Tibial artery (tissue), 4 donors: ENCODE data around the gene CDC42EP2.

Experiments used
- DNase-seq, 2 donors: peaks; one replicate each; pipeline ENCODE4 v3.0.0-alpha.2; 2019
- H3K27ac ChIP-seq, 2 donors: fragments of 200-600 bp; sonication (generic) in 1 of 2; 1 replicate in 1 of 2; 2 replicates in 1 of 2; pipeline ENCODE4 v1.5.1; 2018 to 2019; ENCODE audit warnings: mild to moderate bottlenecking in 1 of 2
- H3K27me3 ChIP-seq, 2 donors: fragments of 200-600 bp; sonication (generic) in 1 of 2; one replicate each; pipeline versions ENCODE4 v1.5.1 to v1.6.0; 2016 to 2019
- H3K36me3 ChIP-seq, 3 donors: fragments of 200-600 bp; sonication (generic) in 2 of 3; one replicate each; pipeline ENCODE4 v1.5.1; 2016 to 2019; ENCODE audit warnings: mild to moderate bottlenecking in 2 of 3
- H3K4me1 ChIP-seq, 4 donors: fragments of 200-600 bp; sonication (generic) in 2 of 4; 1 replicate in 3 of 4; 2 replicates in 1 of 4; pipeline ENCODE4 v1.5.1; 2016 to 2019
- H3K4me3 ChIP-seq, 2 donors: fragments of 200-600 bp; sonication (generic) in 1 of 2; 1 replicate in 1 of 2; 2 replicates in 1 of 2; pipeline ENCODE4 v1.5.1; 2018 to 2019; ENCODE audit warnings: mild to moderate bottlenecking in 2 of 2
- H3K9me3 ChIP-seq, 3 donors: fragments of 200-600 bp; sonication (generic) in 1 of 3; one replicate each; pipeline ENCODE4 v1.5.1; 2016 to 2019
- CTCF ChIP-seq, 2 experiments: fragments of 200-600 bp in 1 of 2; fragments of 450-650 bp in 1 of 2; IDR thresholded peaks; one replicate each; pipeline ENCODE4 v1.5.1; 2017 to 2019; ENCODE audit warnings: antibody characterized with exemption in 2 of 2, mild to moderate bottlenecking in 1 of 2, moderate library complexity in 1 of 2
- intact Hi-C: fragments of 100-400 bp; cut with DNase I; formaldehyde crosslinking; loops from one replicate; pipeline ENCODE4 v1.15.0; 2023; ENCODE audit warnings: low total_unique reads

CDC42EP2 gene

GRCh38 chr11:65354265-65355012, 39.8 kb downstream of the CDC42EP2 start, which contains the start of gene TIGD3:
Gene TIGD3 (plus strand): TSS chr11:65354751. CDS start chr11:65355809, 1,058 bp downstream.
- intact Hi-C loops = no loop called here
- H3K27ac ChIP-seq = peak within 1 kb of the TSS; percentile 28 to 59
- DNase-seq = peak; percentile 97 to 99

GRCh38 chr11:65355013-65355775, 40.5 kb downstream of the CDC42EP2 start:
- Histone ChIP-seq H3K27me3 (peaks cover 0 to 14% of the 10 kb centered on the region in 2 donors), H3K4me3 (peak overlapping the region; percentile 64 to 69), H3K9me3 (no peaks in the 10 kb centered on the region), H3K4me1 (peaks cover 0 to 27% (median 21%) of the 10 kb centered on the region in 4 donors), H3K27ac (peak overlapping the region in 1 of 2 donors; percentile 59), H3K36me3 (peaks cover 18 to 25% (median 21%) of the 10 kb centered on the region in 3 donors)
- TF ChIP-seq CTCF (IDR thresholded peaks at IDR 0.05) = no peak
- intact Hi-C loops = no loop called here
- DNase-seq = no peak

More at GRCh38 chr11:65354265-65355012, 39.8 kb downstream of the CDC42EP2 start, which contains the start of gene TIGD3:
- peak in 1 of 2 experiments; percentile 9 for TF ChIP-seq CTCF (IDR thresholded peaks at IDR 0.05)
- Histone ChIP-seq H3K9me3 (no peaks in the 10 kb centered on the region), H3K36me3 (peaks cover 26 to 33% (median 26%) of the 10 kb centered on the region in 3 donors), H3K4me1 (peaks cover 0 to 27% (median 21%) of the 10 kb centered on the region in 4 donors), H3K27me3 (peaks cover 0 to 14% of the 10 kb centered on the region in 2 donors), H3K4me3 (peak within 1 kb of the TSS; percentile 64 to 69)

- peaks cover 0 to 14% of the 10 kb centered on the region in 2 donors for H3K27me3 ChIP-seq
- TF ChIP-seq CTCF (IDR thresholded peaks at IDR 0.05) = no peak
- H3K4me3 ChIP-seq = peak overlapping the region; percentile 64 to 69
- peaks cover 11 to 18% (median 17%) of the 10 kb centered on the region in 3 donors for H3K36me3 ChIP-seq
- intact Hi-C loops = no loop called here
- H3K27ac ChIP-seq = no peak overlapping the region
- DNase-seq = peak in 1 of 2 donors; percentile 74
- H3K9me3 ChIP-seq = no peaks in the 10 kb centered on the region
- H3K4me1 ChIP-seq = peaks cover 0 to 27% (median 21%) of the 10 kb centered on the region in 4 donors
These were observed 41.2 kb downstream of the CDC42EP2 start for GRCh38 chr11:65355776-65356393.

- H3K4me3 ChIP-seq = no peak overlapping the region
- intact Hi-C loops = no loop called here
- TF ChIP-seq CTCF (IDR thresholded peaks at IDR 0.05) = no peak
- no peaks in the 10 kb centered on the region for H3K9me3 ChIP-seq
- peaks cover 6 to 12% (median 12%) of the 10 kb centered on the region in 3 donors for H3K36me3 ChIP-seq
- DNase-seq = no peak
- peaks cover 0 to 14% of the 10 kb centered on the region in 2 donors for H3K27me3 ChIP-seq
- H3K4me1 ChIP-seq = peaks cover 0 to 27% (median 21%) of the 10 kb centered on the region in 4 donors
- no peak overlapping the region for H3K27ac ChIP-seq
These were observed 41.8 kb downstream of the CDC42EP2 start for GRCh38 chr11:65356394-65356972.

DNA sequence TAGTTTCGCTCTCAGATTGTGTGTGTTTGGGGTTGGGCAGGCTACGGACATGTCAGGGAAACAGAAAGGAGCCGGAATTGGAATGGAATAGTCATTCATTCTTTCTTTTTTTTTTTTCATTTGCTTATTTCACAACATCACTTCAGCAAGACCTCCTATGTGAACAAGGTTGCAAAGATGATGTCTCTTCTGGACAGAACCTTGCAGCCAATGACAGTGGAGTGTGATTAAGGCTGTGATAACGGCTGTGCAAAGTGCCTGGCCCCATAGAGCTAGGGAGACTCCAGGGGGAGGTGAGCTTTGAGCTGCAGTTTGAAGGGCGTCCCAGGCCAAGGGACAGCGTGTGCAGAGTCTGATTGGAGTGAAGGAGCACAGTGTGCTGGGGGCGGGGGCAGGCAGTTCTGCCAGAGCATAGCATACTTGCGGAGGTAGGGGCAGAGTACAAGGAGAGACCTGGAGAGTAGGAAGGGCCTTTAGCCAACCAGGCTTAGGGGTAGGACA, 43.2 kb downstream of the CDC42EP2 start:
- intact Hi-C loops = no loop called here
- Histone ChIP-seq H3K27ac (no peak overlapping the region), H3K27me3 (peaks cover 0 to 14% of the 10 kb centered on the region in 2 donors), H3K36me3 (no peaks in the 10 kb centered on the region), H3K9me3 (no peaks in the 10 kb centered on the region), H3K4me1 (peaks cover 0 to 27% (median 21%) of the 10 kb centered on the region in 4 donors), H3K4me3 (no peak overlapping the region)
- no peak for DNase-seq
- no peak for TF ChIP-seq CTCF (IDR thresholded peaks at IDR 0.05)
